Measurements from ENCODE around the gene NPC1L1.

Gene NPC1L1

DNA sequence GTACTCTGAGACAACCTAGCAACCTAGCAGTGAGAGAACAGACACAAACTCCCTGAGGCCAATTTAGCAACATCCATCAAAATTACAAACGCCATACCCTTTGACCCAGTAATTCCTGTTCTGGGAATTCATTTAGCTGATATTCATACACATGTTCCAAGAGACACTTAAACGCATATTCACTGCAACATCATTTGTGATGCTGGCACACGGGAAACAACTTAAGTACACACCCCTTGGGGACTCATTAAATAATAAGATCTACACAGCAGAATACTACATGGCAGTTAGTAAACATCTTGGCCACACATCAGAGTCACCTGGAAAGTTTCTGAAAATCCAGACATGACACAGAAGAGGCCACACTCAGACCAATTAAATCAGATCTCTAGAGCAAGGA lies 68.3 kb downstream of the NPC1L1 start:
- Histone ChIP-seq H3K27ac (no peak overlapping the region), H3K36me3 (replicated peaks) (peaks cover 6% of the 10 kb centered on the region), H3K4me3 (ENCODE audit: low read depth, low read length) (no peak overlapping the region), H3K27me3 (replicated peaks) (no peaks in the 10 kb centered on the region)
- TF ChIP-seq, protein P1, sequence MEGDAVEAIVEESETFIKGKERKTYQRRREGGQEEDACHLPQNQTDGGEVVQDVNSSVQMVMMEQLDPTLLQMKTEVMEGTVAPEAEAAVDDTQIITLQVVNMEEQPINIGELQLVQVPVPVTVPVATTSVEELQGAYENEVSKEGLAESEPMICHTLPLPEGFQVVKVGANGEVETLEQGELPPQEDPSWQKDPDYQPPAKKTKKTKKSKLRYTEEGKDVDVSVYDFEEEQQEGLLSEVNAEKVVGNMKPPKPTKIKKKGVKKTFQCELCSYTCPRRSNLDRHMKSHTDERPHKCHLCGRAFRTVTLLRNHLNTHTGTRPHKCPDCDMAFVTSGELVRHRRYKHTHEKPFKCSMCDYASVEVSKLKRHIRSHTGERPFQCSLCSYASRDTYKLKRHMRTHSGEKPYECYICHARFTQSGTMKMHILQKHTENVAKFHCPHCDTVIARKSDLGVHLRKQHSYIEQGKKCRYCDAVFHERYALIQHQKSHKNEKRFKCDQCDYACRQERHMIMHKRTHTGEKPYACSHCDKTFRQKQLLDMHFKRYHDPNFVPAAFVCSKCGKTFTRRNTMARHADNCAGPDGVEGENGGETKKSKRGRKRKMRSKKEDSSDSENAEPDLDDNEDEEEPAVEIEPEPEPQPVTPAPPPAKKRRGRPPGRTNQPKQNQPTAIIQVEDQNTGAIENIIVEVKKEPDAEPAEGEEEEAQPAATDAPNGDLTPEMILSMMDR (IDR thresholded peaks at IDR 0.05; ENCODE audit: low read depth, low read length, missing control alignments): no peak
- in situ Hi-C loops (cut with HindIII; ENCODE audit: low pct_ligation_motif_present, low sequenced_read_pairs): no loop called here
- DNase-seq: no peak

DNA sequence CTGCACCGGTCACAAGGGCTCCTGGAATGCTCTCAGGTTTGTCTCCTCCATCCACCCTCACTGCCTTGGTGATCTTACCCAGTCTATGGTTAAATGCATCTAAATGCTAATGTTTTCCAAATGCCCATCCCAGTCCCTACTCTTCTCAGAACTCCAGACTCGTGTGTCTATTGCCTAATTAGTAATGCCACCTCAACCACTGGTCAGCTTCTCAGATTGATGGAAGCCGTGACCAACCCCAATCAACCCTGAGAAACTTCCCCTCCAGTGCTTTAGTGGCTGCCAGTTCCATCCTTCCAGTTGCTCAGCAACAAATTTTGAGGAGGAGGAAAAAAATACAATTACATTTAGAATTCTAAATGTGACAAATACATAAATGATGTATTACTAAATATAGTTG lies 69.3 kb downstream of the NPC1L1 start:
- no peaks in the 10 kb centered on the region for H3K27me3 ChIP-seq (replicated peaks)
- no peak overlapping the region for H3K4me3 ChIP-seq (ENCODE audit: low read depth, low read length)
- H3K27ac ChIP-seq: no peak overlapping the region
- in situ Hi-C loops (cut with HindIII; ENCODE audit: low pct_ligation_motif_present, low sequenced_read_pairs): no loop called here
- TF ChIP-seq, protein P1 (IDR thresholded peaks at IDR 0.05; ENCODE audit: low read depth, low read length, missing control alignments): no peak
- H3K36me3 ChIP-seq (replicated peaks): peaks cover 6% of the 10 kb centered on the region
- no peak for DNase-seq

DNA sequence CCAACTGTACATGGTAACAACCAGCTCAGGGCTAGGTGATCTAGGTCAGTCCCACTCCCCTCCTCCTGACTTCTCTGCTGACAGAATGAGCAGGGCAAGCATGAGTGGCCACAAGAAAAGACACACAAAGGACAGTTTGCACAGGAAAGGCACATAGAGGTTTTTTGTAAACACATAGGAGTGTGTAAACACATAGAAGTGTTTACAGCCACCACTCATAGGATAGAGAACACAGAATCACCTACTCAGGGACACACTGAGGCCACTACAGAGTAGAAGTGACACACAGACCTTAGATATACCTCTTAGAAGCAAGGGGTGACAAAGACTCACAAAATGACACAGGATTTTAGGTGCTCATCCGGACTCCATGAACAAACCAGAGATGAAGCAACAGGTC lies 69.7 kb downstream of the NPC1L1 start:
- Histone ChIP-seq H3K27ac (no peak overlapping the region), H3K36me3 (replicated peaks) (peaks cover 5% of the 10 kb centered on the region), H3K27me3 (replicated peaks) (no peaks in the 10 kb centered on the region), H3K4me3 (ENCODE audit: low read depth, low read length) (no peak overlapping the region)
- no peak for DNase-seq
- in situ Hi-C loops (cut with HindIII; ENCODE audit: low pct_ligation_motif_present, low sequenced_read_pairs): no loop called here
- TF ChIP-seq, protein P1 (IDR thresholded peaks at IDR 0.05; ENCODE audit: low read depth, low read length, missing control alignments): no peak

DNA sequence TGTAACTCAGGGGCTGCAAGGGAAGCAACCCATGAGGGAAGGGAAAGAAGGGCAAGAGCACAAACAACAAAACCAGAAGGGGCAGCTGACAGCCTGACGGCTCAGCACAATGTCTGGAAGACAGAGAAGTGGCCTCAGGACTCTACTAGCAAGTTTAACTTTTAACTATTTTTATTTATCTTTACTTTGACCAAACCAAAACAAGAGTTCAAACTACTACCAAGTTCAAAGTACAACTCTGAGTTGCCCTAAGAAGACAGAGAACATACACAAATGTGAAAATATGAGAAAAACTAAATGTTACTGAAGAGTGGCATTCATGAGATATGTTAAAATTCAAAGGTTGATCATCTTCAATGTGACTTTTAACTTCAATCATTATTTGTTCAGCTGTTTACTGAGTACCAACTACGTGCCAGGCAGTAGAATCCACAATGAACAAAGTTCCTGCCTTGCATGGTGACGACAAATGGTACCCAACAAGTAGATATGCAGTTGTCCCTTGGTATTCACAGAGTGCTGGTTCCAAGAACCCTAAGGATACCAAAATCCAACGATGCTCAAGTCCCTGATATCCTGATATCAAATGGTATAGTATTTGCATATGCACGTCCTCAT lies 70.4 kb downstream of the NPC1L1 start:
- Histone ChIP-seq H3K36me3 (replicated peaks) (no peaks in the 10 kb centered on the region), H3K27me3 (replicated peaks) (no peaks in the 10 kb centered on the region), H3K4me3 (ENCODE audit: low read depth, low read length) (no peak overlapping the region), H3K27ac (no peak overlapping the region)
- DNase-seq: no peak
- in situ Hi-C loops (cut with HindIII; ENCODE audit: low pct_ligation_motif_present, low sequenced_read_pairs): no loop called here
- TF ChIP-seq, protein P1 (IDR thresholded peaks at IDR 0.05; ENCODE audit: low read depth, low read length, missing control alignments): no peak

DNA sequence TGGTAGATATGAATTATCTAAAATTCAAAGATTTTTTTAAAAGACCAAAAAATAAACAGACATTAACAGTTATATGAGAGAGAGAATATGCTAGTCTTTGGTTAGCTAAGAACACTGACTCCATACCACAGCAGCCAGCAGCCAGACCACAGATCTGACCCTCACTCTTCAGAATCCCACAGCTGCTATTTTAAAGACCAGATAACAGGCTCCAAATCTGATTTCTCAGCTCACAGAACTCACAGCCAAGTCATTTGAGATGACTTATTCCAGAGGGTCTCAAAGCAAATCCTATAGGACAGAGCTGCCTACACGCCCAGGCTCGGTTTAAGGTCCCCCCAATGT lies 71.0 kb downstream of the NPC1L1 start:
- H3K27ac ChIP-seq: no peak overlapping the region
- no peaks in the 10 kb centered on the region for H3K27me3 ChIP-seq (replicated peaks)
- H3K36me3 ChIP-seq (replicated peaks): no peaks in the 10 kb centered on the region
- H3K4me3 ChIP-seq (ENCODE audit: low read depth, low read length): no peak overlapping the region
- TF ChIP-seq, protein P1 (IDR thresholded peaks at IDR 0.05; ENCODE audit: low read depth, low read length, missing control alignments): no peak
- in situ Hi-C loops (cut with HindIII; ENCODE audit: low pct_ligation_motif_present, low sequenced_read_pairs): no loop called here
- DNase-seq: peak; percentile 83

DNA sequence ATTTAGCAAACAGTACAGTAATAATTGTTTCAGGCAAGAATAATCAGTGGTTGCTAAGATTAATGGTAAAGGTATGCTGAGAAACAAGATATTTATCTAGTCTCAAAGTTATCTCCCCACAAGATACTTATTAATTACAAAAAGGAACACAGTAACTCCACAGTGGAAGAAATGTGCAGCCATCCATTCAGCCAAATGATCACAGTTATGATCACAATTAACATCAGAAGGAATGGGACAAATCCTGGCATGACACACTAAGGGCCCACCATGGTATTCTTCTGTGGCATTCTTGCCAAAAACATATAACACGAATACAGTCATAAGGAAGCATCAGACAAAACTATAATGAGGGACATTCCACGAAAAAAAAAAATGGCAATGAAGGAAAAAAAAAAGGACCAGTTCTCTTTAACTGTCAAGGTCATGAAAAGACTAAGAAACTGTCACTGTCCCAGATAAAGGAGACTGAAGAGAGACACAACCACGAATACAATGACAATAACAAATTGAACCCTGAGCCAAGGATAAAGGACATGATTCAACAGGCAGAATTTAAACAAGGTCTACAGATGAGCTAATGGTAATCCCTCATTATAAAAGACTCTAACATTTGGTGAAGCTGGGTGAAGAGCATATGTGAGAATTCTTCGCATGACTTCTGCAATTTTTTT lies 71.5 kb downstream of the NPC1L1 start:
- no peak overlapping the region for H3K27ac ChIP-seq
- DNase-seq: no peak
- H3K27me3 ChIP-seq (replicated peaks): no peaks in the 10 kb centered on the region
- H3K36me3 ChIP-seq (replicated peaks): no peaks in the 10 kb centered on the region
- TF ChIP-seq, protein P1 (IDR thresholded peaks at IDR 0.05; ENCODE audit: low read depth, low read length, missing control alignments): no peak
- in situ Hi-C loops (cut with HindIII; ENCODE audit: low pct_ligation_motif_present, low sequenced_read_pairs): no loop called here
- no peak overlapping the region for H3K4me3 ChIP-seq (ENCODE audit: low read depth, low read length)

Data from brain microvascular endothelial cell (primary cell).